ENCODE measurements around the gene ACOT8. TPM values are rescaled to one million over a fixed set of nuclear protein-coding genes. Genes with fewer than 3 reads are reported as not detected.
"Not testable (repeated sequence)": the region's sequence is repeated elsewhere in the genome, so short reads cannot be mapped to it uniquely, and the experiment has no call there.

The ACOT8 gene
- 43.1 and 47.4 TPM in 2 replicates for total RNA-seq (2014; rRNA removed; shearing (Covaris generic))

- peak; percentile 99 for DNase-seq (ENCODE audit: low spot score)
Observed at GRCh38 chr20:45857114-45857881, at the start of gene ACOT8, which contains the start of gene ZSWIM3. ACOT8 (minus strand) TSS chr20:45857392; CDS start chr20:45857315, 77 bp downstream. ZSWIM3 (plus strand) TSS chr20:45857614; CDS start chr20:45857826, 212 bp downstream.

- DNase-seq (ENCODE audit: low spot score), result peak; percentile 81
Observed at GRCh38 chr20:45905505-45906079, 48.4 kb upstream of the ACOT8 start.

- DNase-seq (ENCODE audit: low spot score), result no peak
Observed at GRCh38 chr20:45904583-45905504, 47.7 kb upstream of the ACOT8 start.

- DNase-seq (ENCODE audit: low spot score), result no peak
Observed at GRCh38 chr20:45902199-45902701, 45.1 kb upstream of the ACOT8 start.

- not testable (repeated sequence) for DNase-seq (ENCODE audit: low spot score)
Observed at GRCh38 chr20:45901332-45901731, 44.1 kb upstream of the ACOT8 start.

- no peak for DNase-seq (ENCODE audit: low spot score)
Observed at GRCh38 chr20:45899046-45899835, 42.0 kb upstream of the ACOT8 start.

GRCh38 chr20:45898285-45898684, 41.1 kb upstream of the ACOT8 start:
- no peak for DNase-seq (ENCODE audit: low spot score)

GRCh38 chr20:45897692-45898091, 40.5 kb upstream of the ACOT8 start:
- DNase-seq (ENCODE audit: low spot score), result no peak

GRCh38 chr20:45897289-45897688, 40.1 kb upstream of the ACOT8 start:
- no peak for DNase-seq (ENCODE audit: low spot score)

GRCh38 chr20:45896641-45897161, 39.5 kb upstream of the ACOT8 start:
- no peak for DNase-seq (ENCODE audit: low spot score)

- DNase-seq (ENCODE audit: low spot score), result no peak
Observed at GRCh38 chr20:45894797-45895196, 37.6 kb upstream of the ACOT8 start.

GRCh38 chr20:45893831-45894230, 36.6 kb upstream of the ACOT8 start:
- no peak for DNase-seq (ENCODE audit: low spot score)

GRCh38 chr20:45892828-45893500, 35.8 kb upstream of the ACOT8 start:
- DNase-seq (ENCODE audit: low spot score), result no peak

GRCh38 chr20:45892049-45892825, 35.0 kb upstream of the ACOT8 start:
- DNase-seq (ENCODE audit: low spot score), result no peak

GRCh38 chr20:45890985-45891983, 34.1 kb upstream of the ACOT8 start, which contains the start of the genes CTSA and NEURL2:
CTSA (plus strand) TSS chr20:45891335; CDS start chr20:45891569, 234 bp downstream.
NEURL2 (minus strand) TSS chr20:45891208; CDS start chr20:45890991, 217 bp downstream.
- DNase-seq (ENCODE audit: low spot score), result peak; percentile 78

- no peak for DNase-seq (ENCODE audit: low spot score)
Observed at GRCh38 chr20:45890077-45890984, 33.1 kb upstream of the ACOT8 start.

GRCh38 chr20:45888681-45889080, 31.5 kb upstream of the ACOT8 start:
- no peak for DNase-seq (ENCODE audit: low spot score)

Data from H4 (cell line).